ENCODE results near the gene MT1HL1.
"Not testable (repeated sequence)": the region's sequence is repeated elsewhere in the genome, so short reads cannot be mapped to it uniquely, and the experiment has no call there.

MT1HL1 gene

DNA sequence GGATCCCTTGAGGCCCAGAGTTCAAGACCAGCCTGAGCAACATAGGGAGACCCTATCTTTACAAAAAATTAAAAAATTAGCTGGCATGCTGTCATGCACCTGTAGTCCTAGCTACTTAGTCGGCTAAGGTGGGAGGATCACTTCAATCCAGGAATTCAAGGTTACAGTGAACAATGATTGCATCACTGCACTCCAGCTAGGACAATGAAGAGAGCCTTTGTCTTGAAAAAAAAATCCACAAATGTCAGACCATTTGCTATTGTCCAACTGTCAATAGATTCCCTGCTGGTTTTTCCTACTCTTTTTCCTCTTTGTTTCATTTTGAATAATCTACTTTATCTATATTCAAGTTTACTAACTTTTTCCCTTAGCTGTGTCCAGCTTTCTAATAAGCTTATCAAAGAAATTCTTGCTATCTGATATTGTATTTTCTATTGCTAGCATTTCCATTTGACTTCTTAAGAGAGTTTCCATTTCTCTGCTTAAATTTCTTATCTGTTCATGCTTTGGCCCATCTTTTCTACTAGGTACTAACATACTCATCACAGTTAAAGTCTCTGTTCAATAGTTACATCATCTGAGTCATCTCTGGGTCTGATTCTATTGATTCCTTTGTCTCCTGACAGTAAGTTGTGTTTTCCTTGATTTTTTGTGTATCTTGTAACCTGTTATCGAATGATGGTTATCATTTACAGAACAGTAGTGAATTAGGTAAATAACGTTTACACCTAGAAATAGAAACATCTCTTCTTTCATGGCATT, 14.8 kb downstream of the MT1HL1 start:
- H3K9me3 ChIP-seq (ENCODE audit: control insufficient read depth, insufficient read depth, low read length), result no peaks in the 10 kb centered on the region
- no peak overlapping the region for H3K4me2 ChIP-seq (ENCODE audit: low read length)
- H3K27ac ChIP-seq (ENCODE audit: low read depth, low read length), result no peak overlapping the region
- no peak for TF ChIP-seq EZH2phosphoT487 (IDR thresholded peaks at IDR 0.05; ENCODE audit: borderline replicate concordance, low read length)
- TF ChIP-seq, protein P1, sequence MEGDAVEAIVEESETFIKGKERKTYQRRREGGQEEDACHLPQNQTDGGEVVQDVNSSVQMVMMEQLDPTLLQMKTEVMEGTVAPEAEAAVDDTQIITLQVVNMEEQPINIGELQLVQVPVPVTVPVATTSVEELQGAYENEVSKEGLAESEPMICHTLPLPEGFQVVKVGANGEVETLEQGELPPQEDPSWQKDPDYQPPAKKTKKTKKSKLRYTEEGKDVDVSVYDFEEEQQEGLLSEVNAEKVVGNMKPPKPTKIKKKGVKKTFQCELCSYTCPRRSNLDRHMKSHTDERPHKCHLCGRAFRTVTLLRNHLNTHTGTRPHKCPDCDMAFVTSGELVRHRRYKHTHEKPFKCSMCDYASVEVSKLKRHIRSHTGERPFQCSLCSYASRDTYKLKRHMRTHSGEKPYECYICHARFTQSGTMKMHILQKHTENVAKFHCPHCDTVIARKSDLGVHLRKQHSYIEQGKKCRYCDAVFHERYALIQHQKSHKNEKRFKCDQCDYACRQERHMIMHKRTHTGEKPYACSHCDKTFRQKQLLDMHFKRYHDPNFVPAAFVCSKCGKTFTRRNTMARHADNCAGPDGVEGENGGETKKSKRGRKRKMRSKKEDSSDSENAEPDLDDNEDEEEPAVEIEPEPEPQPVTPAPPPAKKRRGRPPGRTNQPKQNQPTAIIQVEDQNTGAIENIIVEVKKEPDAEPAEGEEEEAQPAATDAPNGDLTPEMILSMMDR (IDR thresholded peaks at IDR 0.05; ENCODE audit: low read depth, low read length, poor library complexity, severe bottlenecking), result no peak
- no peaks in the 10 kb centered on the region for H3K27me3 ChIP-seq (ENCODE audit: control insufficient read depth, low read length)
- no peaks in the 10 kb centered on the region for H4K20me1 ChIP-seq (ENCODE audit: control insufficient read depth, insufficient read depth, low read depth, low read length)
- H3K36me3 ChIP-seq (ENCODE audit: control insufficient read depth, low read length), result no peaks in the 10 kb centered on the region
- H3K79me2 ChIP-seq (ENCODE audit: control insufficient read depth, low read length), result no peaks in the 10 kb centered on the region
- no peak overlapping the region for H3K4me3 ChIP-seq (ENCODE audit: low read length)
- no peaks in the 10 kb centered on the region for H3F3A ChIP-seq (ENCODE audit: control insufficient read depth, insufficient read depth)
- no peaks in the 10 kb centered on the region for H3K4me1 ChIP-seq (ENCODE audit: control insufficient read depth, low read length)
- H3K9me2 ChIP-seq (replicated peaks; ENCODE audit: control insufficient read depth, low read length), result no peaks in the 10 kb centered on the region

GRCh38 chr1:236983818-236984217, 20.4 kb downstream of the MT1HL1 start:
- Histone ChIP-seq H3K9me3 (ENCODE audit: control insufficient read depth, insufficient read depth, low read length) (no peaks in the 10 kb centered on the region), H4K20me1 (ENCODE audit: control insufficient read depth, insufficient read depth, low read depth, low read length) (no peaks in the 10 kb centered on the region), H3K36me3 (ENCODE audit: control insufficient read depth, low read length) (no peaks in the 10 kb centered on the region), H3K4me1 (ENCODE audit: control insufficient read depth, low read length) (no peaks in the 10 kb centered on the region), H3K9me2 (replicated peaks; ENCODE audit: control insufficient read depth, low read length) (no peaks in the 10 kb centered on the region), H3K27me3 (ENCODE audit: control insufficient read depth, low read length) (no peaks in the 10 kb centered on the region), H3F3A (ENCODE audit: control insufficient read depth, insufficient read depth) (no peaks in the 10 kb centered on the region), H3K4me3 (ENCODE audit: low read length) (no peak overlapping the region), H3K4me2 (ENCODE audit: low read length) (no peak overlapping the region), H3K27ac (ENCODE audit: low read depth, low read length) (no peak overlapping the region), H3K79me2 (ENCODE audit: control insufficient read depth, low read length) (no peaks in the 10 kb centered on the region)
- TF ChIP-seq, protein P1 (IDR thresholded peaks at IDR 0.05; ENCODE audit: low read depth, low read length, poor library complexity, severe bottlenecking), result no peak
- no peak for TF ChIP-seq EZH2phosphoT487 (IDR thresholded peaks at IDR 0.05; ENCODE audit: borderline replicate concordance, low read length)

- no peaks in the 10 kb centered on the region for H4K20me1 ChIP-seq (ENCODE audit: control insufficient read depth, insufficient read depth, low read depth, low read length)
- H3K4me3 ChIP-seq (ENCODE audit: low read length), result no peak overlapping the region
- H3K9me2 ChIP-seq (replicated peaks; ENCODE audit: control insufficient read depth, low read length), result no peaks in the 10 kb centered on the region
- H3K27me3 ChIP-seq (ENCODE audit: control insufficient read depth, low read length), result no peaks in the 10 kb centered on the region
- TF ChIP-seq EZH2phosphoT487 (IDR thresholded peaks at IDR 0.05; ENCODE audit: borderline replicate concordance, low read length), result no peak
- TF ChIP-seq, protein P1 (IDR thresholded peaks at IDR 0.05; ENCODE audit: low read depth, low read length, poor library complexity, severe bottlenecking), result no peak
- H3F3A ChIP-seq (ENCODE audit: control insufficient read depth, insufficient read depth), result no peaks in the 10 kb centered on the region
- H3K79me2 ChIP-seq (ENCODE audit: control insufficient read depth, low read length), result no peaks in the 10 kb centered on the region
- no peak overlapping the region for H3K27ac ChIP-seq (ENCODE audit: low read depth, low read length)
- H3K4me1 ChIP-seq (ENCODE audit: control insufficient read depth, low read length), result no peaks in the 10 kb centered on the region
- no peak overlapping the region for H3K4me2 ChIP-seq (ENCODE audit: low read length)
- no peaks in the 10 kb centered on the region for H3K36me3 ChIP-seq (ENCODE audit: control insufficient read depth, low read length)
- H3K9me3 ChIP-seq (ENCODE audit: control insufficient read depth, insufficient read depth, low read length), result no peaks in the 10 kb centered on the region
These were observed 21.9 kb downstream of the MT1HL1 start for GRCh38 chr1:236982380-236982779.

DNA sequence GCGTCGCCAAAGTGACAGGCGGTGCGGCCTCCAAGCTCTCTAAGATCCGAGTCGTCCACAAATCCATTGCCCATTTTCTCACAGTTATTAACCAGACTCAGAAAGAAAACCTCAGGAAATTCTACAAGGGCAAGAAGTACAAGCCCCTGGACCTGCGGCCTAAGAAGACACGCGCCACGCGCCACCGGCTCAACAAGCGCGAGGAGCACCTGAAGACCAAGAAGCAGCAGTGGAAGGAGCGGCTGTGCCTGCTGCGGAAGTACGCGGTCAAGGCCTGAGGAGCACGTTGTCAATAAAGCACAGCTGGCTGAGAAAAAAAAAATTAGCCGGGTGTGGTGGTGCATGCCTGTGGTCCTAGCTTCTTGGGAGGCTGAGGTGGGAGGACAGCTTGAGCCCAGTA, 22.8 kb downstream of the MT1HL1 start:
- not testable (repeated sequence) for H3K27ac ChIP-seq (ENCODE audit: low read depth, low read length); H3K4me2 ChIP-seq (ENCODE audit: low read length); H4K20me1 ChIP-seq (ENCODE audit: control insufficient read depth, insufficient read depth, low read depth, low read length); H3K4me3 ChIP-seq (ENCODE audit: low read length); H3K9me3 ChIP-seq (ENCODE audit: control insufficient read depth, insufficient read depth, low read length); H3K79me2 ChIP-seq (ENCODE audit: control insufficient read depth, low read length); H3K27me3 ChIP-seq (ENCODE audit: control insufficient read depth, low read length); H3K36me3 ChIP-seq (ENCODE audit: control insufficient read depth, low read length); H3K9me2 ChIP-seq (replicated peaks; ENCODE audit: control insufficient read depth, low read length); H3K4me1 ChIP-seq (ENCODE audit: control insufficient read depth, low read length); H3F3A ChIP-seq (ENCODE audit: control insufficient read depth, insufficient read depth)
